ENCODE data around the gene CDK12.
"Not testable (repeated sequence)": the region's sequence is repeated elsewhere in the genome, so short reads cannot be mapped to it uniquely, and the experiment has no call there.

The CDK12 gene

DNA sequence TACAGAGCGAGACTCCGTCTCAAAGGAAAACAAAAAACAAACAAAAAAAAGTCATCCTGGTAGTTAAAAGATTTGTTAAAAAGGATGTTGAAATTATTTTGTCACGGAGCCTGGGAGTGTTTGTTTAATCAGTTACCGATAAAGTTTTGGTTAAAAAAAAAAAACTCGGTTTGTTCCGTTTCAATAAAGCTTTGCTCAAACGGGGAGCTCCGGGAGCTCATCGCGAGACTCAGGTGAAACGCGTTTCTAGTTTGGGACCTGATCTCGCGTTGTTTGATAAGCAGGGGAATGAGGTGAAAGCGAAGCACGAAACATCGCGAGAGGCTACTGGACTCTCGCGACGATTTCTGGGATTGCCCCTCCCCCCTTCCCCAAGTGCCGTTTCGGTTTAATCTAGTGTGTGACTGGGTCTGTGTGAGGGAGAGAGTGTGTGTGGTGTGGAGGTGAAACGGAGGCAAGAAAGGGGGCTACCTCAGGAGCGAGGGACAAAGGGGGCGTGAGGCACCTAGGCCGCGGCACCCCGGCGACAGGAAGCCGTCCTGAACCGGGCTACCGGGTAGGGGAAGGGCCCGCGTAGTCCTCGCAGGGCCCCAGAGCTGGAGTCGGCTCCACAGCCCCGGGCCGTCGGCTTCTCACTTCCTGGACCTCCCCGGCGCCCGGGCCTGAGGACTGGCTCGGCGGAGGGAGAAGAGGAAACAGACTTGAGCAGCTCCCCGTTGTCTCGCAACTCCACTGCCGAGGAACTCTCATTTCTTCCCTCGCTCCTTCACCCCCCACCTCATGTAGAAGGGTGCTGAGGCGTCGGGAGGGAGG lies at the start of gene CDK12:
Gene CDK12 (plus strand): TSS at position 374 of the 813 bp plus-strand sequence. CDS start 586 bp downstream, outside the sequence.
- peak; percentile 99 for DNase-seq

DNA sequence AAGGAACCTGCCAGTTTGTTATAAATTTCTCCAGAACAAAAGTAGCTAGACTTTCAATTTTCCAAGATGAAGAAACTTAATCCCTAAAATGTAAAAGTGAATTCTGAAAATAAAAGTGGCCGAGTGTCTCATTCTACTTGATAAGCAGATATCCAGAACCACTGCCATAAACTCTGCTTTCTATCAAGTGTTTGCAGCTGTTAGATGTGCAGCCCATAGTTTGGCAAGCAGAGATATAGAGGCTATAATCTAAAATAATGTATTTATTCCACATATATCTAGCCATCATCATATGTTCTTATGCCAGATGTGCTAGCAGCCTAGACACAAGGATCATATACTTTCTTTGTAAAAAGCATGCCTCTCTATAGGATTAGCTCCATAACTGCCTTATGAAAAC lies 45.1 kb upstream of the CDK12 start:
- no peak for DNase-seq

DNA sequence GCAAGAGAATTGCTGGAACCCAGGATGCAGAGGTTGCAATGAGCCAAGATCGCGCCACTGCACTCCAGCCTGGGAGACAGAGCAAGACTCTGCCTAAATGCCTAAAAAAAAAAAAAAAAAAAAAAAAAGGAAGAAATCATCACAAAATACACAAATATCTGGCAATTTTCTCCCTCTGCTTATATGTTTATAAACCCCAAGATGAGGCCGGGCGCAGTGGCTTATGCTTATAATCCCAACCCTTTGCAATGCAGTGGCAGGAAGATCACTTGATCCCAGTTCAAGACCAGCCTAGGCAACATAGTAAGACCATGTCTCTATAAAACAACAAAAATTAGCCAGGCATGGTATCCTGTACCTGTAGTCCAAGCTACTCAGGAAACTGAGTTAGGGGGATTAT lies 31.7 kb upstream of the CDK12 start:
- no peak for DNase-seq

DNA sequence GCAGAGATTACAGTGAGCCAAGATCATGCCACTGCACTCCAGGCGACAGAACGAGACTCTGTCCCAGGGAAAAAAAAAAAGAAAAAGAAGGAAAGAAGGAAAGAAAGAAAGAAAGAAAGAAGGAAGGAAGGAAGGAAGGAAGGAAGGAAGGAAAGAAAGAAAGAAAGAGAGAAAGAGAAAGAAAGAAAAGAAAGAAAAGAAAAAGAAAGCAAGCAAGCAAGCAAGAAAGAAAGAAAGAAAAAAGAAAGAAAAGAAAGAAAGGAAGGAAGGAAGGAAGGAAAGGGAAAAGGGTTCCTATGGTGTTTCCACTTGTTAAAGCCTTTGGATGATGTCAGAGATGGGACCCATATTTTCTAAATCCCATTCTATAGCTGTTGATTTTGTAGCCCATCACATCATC lies 21.4 kb upstream of the CDK12 start:
- DNase-seq: not testable (repeated sequence)

DNA sequence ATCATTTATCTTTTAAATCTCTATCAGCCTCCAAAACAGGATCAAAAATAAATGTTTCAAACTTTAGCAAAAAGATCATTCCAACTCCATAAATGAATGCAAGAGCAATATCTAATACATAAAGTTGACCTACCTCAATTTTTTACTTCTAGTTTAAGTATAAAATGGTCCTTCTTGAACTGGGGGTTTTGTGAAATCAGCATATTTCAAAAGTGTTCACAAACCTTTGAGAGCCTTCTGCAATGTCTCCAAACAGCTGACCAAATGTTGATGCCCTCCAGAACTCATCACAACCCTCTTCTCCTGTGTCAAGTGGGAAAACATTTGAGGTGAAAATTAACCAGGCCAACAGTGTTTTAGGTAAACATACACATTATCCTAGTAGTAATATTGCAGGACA lies 18.0 kb upstream of the CDK12 start:
- no peak for DNase-seq

DNA sequence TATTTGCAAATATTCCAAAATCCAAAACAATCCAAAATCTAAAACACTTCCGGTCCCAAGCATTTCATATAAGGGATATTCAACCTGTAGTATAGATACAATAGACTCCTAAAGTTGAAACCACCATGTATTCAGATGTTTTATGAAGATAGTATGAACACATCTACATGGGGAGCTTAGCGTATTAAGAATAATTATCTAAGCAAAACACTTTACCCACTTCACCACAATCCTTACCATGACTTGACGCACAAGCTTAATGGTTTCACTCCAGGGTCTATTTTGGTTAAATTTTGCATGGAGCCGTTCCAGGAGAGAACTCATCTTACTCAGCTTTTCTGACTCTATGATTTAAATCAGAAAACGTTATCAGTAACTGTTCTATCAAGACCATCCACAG lies 13.7 kb upstream of the CDK12 start:
- DNase-seq: no peak

DNA sequence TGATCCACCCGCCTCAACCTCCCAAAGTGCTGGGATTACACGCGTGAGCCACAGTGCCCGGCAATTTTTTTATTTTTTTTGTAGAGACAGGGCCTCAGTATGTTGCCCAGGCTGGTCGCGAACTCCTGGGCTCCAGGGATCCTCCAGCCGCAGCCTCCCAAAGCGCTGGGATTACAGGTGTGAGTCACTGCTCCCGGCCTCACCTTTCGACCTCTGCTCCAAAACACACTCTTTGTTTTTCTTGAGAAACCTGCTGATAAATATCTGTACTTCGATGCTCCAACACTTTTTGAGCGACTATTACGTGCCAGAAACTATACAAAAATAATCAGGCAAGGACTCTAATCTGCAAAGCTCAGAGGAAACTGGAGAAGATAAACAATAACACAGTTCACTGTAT lies 11.2 kb upstream of the CDK12 start:
- no peak for DNase-seq

DNA sequence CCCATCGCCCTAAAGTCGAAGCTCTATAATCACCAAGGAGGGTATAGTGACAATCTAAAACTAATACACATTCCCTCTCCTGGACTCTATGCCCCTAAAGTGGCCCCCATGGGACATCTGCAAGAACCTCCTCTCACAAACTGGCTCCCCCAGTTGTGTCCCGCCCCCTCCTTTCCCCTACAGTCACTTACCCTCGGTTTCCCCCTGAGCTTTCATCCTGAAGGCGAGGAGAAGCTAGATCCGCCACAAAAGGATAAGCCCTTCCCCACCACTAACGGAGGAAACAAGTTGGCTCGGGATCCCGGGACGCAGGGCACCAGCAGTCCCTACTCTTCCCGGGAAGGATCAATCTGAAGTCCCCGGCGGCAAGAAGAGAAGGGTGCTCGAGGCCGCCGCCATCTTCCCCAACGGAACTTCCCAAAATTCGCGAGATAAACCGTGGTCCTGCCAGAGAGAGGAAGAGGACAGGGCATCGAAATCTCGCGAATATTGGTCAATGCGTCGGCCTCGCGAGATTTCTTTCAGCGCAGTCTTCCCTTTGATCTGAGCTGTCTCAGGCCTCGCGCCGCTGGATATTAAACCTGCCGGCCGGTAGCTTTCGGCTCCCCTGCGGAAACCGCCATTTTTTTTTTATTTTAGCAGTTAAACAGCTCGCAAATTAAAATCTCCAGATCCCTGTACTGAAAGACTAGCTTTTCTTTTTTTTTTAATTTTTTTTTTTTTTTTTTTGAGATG lies 10.3 kb upstream of the CDK12 start, which contains the start of gene MED1:
Gene MED1 (minus strand): TSS at position 417 of the 735 bp plus-strand sequence. CDS start 201 bp downstream, at position 216.
- DNase-seq: peak; percentile 98

DNA sequence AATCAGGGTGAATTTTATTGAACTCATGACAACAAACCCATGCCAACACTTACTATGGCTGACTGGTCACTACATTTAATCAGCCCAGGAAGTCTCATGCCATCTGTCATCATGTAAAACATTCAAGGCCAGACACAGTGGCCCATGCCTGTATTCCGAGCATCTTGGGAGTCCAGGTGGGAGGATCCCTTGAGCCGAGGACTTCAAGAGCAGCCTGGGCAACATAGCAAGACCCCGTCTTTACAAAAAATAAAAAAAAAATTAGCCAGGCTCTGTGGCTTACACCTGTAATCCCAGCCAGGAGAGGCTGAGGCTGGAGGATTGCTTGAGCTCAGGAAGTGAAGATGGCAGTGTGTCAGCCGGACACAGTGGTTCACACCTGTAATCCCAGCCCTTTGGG lies 5.4 kb upstream of the CDK12 start:
- DNase-seq: no peak

DNA sequence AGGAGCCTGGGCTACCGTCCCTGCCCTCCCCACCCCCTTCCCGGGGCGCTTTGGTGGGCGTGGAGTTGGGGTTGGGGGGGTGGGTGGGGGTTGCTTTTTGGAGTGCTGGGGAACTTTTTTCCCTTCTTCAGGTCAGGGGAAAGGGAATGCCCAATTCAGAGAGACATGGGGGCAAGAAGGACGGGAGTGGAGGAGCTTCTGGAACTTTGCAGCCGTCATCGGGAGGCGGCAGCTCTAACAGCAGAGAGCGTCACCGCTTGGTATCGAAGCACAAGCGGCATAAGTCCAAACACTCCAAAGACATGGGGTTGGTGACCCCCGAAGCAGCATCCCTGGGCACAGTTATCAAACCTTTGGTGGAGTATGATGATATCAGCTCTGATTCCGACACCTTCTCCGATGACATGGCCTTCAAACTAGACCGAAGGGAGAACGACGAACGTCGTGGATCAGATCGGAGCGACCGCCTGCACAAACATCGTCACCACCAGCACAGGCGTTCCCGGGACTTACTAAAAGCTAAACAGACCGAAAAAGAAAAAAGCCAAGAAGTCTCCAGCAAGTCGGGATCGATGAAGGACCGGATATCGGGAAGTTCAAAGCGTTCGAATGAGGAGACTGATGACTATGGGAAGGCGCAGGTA lies 762 bp downstream of the CDK12 start:
- DNase-seq: no peak

DNA sequence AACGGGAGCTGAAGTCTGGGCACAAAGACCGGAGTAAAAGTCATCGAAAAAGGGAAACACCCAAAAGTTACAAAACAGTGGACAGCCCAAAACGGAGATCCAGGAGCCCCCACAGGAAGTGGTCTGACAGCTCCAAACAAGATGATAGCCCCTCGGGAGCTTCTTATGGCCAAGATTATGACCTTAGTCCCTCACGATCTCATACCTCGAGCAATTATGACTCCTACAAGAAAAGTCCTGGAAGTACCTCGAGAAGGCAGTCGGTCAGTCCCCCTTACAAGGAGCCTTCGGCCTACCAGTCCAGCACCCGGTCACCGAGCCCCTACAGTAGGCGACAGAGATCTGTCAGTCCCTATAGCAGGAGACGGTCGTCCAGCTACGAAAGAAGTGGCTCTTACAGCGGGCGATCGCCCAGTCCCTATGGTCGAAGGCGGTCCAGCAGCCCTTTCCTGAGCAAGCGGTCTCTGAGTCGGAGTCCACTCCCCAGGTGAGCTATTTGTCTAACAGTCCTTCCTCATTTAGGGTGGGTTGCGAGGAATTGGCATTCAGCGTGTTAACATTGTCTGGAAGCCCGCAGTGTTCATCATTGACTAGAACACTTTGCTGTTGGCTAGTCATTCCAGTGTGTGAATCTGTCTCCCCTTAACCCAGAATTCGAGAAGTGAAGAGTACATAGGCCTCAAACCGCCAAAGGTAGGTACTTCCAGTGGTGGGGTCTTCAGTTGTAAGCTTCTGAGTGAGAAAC lies 1.5 kb downstream of the CDK12 start:
- no peak for DNase-seq

DNA sequence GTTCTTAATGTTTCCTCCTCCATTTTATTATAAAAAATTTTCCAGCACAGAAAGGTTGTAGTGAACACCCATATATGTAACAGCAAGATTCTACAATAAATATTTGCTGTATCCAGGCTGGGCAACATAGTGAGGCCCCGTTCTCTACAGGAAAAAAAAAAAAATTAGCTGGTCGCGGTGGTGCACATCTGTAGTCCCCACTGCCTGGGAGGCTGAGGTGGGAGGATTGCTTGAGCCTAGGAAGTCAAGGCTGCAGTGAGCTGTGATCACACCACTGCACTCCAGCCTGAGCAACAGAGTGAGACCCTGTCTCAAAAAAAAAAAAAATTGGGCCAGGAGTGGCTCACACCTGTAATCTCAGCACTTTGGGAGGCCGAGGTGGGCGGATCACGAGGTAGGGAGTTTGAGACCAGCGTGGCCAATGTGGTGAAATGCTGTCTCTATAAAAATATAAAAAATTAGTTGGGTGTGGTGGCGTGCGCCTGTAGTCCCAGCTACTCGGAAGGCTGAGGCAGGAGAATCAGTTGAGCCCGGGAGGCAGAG lies 3.4 kb downstream of the CDK12 start:
- not testable (repeated sequence) for DNase-seq

DNA sequence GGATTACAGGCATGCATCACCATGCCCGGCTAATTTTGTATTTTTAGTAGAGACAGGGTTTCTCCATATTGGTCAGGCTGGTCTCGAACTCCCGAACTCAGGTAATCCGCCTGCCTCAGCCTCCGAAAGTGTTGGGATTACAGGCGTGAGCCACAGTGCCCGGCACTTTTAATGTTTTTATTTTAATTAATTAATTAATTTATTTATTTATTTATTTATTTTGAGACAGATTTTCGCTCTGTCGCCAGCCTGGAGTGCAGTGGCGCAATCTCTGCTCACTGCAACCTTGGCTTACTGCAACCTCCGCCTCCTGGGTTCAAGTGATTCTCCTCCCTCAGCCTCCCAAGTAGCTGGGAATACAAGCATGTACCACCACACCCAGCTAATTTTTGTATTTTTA lies 7.3 kb downstream of the CDK12 start:
- DNase-seq: not testable (repeated sequence)

DNA sequence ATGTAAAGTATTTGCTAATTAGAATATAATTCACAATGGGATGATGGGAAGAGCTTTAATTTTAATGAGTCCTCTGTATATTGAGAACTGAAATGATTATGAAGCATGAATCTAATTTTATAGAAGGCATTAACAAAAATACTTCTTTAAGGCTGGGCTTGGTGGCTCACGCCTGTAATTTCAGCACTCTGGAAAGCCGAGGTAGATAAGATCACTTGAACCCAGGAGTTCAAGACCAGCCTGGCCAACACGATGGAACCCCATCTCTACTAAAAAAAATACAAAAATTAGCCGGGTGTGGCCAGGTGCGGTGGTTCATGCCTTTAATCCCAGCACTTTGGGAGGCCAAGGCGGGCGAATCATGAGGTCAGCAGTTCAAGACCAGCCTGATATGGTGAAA lies 12.0 kb downstream of the CDK12 start:
- no peak for DNase-seq

DNA sequence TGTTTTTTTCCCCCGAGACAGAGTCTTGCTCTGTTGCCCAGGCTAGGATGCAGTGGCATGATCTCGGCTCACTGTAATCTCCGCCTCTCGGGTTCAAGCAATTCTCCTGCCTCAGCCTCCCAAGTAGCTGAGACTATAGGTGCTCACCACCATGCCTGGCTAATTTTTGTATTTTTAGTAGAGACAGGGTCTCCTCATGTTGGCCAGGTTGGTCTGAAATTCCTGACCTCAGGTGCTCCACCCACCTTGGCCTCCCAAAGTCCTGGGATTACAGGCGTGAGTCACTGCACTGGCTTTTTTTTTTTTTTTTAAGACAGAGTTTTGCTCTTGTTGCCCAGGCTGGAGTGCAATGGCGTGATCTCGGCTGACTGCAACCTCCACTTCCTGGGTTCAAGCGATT lies 18.3 kb downstream of the CDK12 start:
- not testable (repeated sequence) for DNase-seq

DNA sequence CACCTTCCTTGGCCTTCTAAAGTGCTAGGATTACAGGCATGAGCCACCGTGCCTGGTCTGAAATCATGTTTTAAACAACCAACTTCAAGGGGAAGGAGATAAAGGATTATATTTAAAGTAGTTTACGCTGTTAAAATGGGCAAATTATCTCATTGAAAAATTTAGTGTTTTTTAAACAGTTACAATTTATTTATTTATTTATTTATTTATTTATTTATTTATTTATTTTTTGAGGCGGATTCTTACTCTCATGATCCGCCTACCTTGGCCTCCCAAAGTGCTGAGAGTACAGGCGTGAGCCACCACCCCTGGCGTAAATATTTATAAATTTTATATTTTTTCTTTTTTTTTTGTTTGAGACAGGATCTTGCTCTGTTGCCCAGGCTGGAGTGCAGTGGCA lies 22.2 kb downstream of the CDK12 start:
- DNase-seq: no peak

DNA sequence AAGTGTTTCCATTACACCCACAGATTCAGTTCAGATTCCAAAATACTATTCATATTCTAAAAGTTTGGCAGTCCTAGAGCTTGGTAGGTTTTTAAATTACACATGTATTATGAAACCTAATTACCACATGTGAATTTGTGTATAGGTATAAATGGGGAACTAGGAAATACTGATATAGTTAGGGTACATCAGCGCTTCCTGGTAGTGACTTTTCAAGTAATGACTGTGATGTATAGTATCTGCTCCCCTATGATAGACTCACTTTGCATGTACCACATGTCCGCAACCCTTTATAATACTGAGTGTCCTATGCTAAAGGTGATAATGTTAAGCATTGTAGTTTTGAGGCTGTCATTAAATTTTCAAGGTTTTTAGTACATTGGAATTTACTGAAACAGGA lies 22.9 kb downstream of the CDK12 start:
- DNase-seq: no peak

DNA sequence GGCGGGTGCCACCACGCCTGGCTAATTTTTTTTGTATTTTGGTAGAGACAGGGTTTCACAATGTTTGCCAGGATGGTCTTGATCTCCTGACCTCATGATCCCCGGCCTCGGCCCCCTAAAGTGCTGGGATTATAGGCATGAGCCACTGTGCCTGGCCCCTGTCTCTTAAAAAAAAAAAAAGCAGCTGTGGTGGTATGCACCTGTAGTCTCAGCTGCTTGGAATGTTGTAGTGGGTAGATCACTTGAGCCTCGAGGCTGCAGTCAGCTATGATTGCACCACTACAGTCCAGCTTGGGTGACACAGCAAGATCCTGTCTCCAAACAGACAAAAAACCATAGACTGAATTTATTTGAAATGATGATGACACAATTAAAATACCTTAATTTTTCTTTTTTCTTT lies 24.3 kb downstream of the CDK12 start:
- peak; percentile 21 for DNase-seq

DNA sequence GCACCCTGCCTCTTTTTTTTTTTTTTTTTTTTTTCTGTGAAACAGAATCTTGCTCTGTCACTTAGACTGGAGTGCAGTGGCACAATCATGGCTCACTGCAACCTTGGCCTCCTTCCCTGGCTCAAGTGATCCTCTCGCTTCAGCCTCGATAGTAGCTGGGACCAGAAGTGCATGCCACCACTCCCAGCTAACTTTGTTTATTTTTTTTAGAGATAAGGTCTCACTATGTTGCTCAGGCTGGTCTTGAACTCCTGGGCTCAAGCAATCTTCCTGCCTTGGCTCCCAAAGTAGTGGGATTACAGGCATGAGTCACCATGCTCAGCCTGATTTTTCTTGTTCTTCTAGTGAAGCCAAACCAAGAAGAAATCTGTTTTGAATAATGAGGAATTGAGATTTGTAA lies 25.0 kb downstream of the CDK12 start:
- DNase-seq: no peak

DNA sequence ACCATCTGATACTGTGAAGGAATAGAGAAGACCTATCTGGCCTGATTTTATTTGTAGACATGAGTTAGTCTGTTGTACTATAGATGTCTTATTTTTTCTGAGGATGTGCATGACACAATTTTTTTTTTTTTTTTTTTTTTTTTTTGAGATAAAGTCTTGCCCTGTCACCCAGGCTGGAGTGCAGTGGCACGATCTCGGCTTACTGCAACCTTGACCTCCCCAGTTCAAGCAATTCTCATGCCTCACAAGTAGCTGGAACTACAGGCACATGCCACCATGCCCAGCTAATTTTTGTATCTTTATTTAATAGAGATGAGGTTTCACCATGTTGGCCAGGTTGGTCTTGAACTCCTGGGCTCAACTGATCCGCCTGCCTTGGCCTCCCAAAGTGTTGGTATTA lies 26.2 kb downstream of the CDK12 start:
- DNase-seq: not testable (repeated sequence)

DNA sequence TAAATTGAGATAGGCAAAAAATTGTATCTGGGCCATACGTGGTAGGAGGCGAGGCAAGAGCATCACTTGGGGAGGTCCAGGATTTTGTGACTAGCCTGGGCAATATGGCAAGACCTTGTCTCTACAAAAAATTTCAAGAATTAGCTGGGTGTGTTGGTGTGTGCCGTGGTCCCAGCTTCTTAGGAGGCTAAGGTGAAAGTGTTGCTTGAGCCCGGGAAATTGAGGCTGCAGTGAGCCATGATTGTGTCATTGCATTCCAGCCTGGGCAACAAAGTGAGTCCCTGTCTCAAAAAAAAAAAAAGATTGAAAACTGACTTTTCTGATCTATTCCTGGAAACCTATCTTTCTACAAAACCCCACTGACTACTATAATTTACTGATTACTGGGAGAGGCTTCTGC lies 26.7 kb downstream of the CDK12 start:
- DNase-seq: no peak

DNA sequence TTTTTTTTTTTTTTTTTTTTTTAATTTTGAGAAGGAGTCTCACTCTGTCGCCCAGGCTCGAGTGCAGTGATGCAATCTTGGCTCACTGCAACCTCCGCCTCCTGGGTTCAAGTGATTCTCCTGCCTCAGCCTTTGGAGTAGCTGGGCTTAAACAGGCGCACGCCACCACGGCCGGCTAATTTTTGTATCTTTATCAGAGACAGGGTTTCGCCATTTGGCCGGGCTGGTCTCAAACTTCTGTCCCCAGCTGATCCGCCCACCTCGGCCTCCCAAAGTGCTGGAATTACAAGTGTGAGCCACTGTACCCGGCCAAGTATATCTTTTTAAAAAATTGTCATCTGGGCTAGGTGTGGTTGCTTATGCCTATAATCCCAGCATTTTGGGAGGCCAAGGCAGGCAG lies 35.6 kb downstream of the CDK12 start:
- not testable (repeated sequence) for DNase-seq

DNA sequence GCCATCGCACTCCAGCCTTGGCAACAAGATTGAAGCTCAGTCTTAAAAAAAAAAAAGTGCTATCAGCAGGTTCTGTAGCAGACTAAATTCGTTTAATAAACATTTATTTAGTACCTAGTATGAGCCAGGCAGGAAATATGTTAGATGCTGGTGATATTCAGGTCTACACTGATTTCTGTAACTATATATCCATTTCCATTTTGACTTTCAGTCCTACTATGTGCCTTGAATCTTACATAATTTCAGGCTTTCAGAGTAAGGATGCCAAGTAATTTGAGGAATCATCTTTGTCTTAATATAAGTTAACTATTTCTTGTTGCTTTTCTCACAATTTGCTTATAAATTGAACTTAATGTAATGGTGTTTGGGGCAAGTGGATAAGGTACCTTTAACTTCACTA lies 46.2 kb downstream of the CDK12 start:
- DNase-seq: no peak
